Lower leg skin (tissue), 3 donors: ENCODE measurements around the gene MACF1.

Experiments
- POLR2A ChIP-seq, 2 donors: fragments of 450-650 bp; IDR thresholded peaks; one replicate each; pipeline ENCODE4 v1.6.1; 2016 to 2017; ENCODE audit warnings: antibody characterized with exemption in 2 of 2, mild to moderate bottlenecking in 1 of 2, moderate library complexity in 1 of 2
- TF ChIP-seq, protein P1 (sequence below), 3 donors: fragments of 450-650 bp; IDR thresholded peaks; one replicate each; pipeline ENCODE4 v1.5.1; 2016; ENCODE audit warnings: antibody characterized with exemption in 3 of 3, mild to moderate bottlenecking in 3 of 3, moderate library complexity in 2 of 3

DNA sequence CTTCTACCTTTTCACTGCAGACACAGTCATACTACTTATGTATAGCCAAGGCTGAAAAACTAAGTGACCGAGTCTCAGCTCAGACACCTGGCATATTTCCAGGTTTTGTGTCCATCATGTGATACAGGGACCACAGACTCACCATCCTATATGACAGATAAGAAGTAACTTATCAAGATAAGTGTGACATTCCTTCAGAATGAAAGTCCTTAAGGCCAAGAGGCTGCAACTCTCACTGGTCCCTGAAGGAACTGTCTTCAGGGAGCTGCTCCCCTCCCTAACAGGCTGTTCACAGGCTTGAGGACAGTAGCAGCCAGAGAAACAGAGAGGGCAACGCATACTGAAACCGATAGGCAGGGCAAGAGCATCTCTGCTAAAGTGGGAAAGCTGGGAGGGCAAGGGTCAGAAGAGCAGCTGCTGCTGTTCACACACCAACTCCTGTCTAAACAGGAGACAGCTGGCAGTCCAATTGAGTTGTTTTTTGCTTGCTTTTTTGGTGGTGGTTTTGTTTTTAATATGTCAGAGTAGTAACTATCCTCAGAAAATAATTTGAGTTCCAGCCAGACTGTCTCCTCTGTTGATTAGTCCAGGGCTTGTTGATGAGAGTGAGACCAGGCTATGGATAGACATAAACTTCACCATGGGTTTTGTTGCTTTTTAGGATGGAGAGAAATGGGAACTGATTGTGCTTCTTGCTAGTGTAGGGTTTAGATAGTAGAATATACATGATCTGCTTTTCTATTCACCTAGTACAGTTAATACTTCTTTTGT is 67.7 kb downstream of the MACF1 start:
- TF ChIP-seq, protein P1, sequence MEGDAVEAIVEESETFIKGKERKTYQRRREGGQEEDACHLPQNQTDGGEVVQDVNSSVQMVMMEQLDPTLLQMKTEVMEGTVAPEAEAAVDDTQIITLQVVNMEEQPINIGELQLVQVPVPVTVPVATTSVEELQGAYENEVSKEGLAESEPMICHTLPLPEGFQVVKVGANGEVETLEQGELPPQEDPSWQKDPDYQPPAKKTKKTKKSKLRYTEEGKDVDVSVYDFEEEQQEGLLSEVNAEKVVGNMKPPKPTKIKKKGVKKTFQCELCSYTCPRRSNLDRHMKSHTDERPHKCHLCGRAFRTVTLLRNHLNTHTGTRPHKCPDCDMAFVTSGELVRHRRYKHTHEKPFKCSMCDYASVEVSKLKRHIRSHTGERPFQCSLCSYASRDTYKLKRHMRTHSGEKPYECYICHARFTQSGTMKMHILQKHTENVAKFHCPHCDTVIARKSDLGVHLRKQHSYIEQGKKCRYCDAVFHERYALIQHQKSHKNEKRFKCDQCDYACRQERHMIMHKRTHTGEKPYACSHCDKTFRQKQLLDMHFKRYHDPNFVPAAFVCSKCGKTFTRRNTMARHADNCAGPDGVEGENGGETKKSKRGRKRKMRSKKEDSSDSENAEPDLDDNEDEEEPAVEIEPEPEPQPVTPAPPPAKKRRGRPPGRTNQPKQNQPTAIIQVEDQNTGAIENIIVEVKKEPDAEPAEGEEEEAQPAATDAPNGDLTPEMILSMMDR (IDR thresholded peaks at IDR 0.05) = no peak
- no peak for TF ChIP-seq POLR2A (IDR thresholded peaks at IDR 0.05)
